GM19025 (cell line): ENCODE measurements around the gene PDZRN4.
"Not testable (repeated sequence)": the region's sequence is repeated elsewhere in the genome, so short reads cannot be mapped to it uniquely, and the experiment has no call there.

Experiments
- ATAC-seq: cut with Tn5 transposase; IDR thresholded peaks from one replicate; pipeline ENCODE4 v1.9.1; 2021; ENCODE audit warnings: mild to moderate bottlenecking, low read depth, moderate library complexity; ENCODE audit not compliant: unreplicated experiment

Gene PDZRN4

GRCh38 chr12:41213107-41213506 is 25.0 kb downstream of the PDZRN4 start:
- ATAC-seq = no peak

- ATAC-seq = no peak
Observed at GRCh38 chr12:41213648-41214047, 25.5 kb downstream of the PDZRN4 start.

DNA sequence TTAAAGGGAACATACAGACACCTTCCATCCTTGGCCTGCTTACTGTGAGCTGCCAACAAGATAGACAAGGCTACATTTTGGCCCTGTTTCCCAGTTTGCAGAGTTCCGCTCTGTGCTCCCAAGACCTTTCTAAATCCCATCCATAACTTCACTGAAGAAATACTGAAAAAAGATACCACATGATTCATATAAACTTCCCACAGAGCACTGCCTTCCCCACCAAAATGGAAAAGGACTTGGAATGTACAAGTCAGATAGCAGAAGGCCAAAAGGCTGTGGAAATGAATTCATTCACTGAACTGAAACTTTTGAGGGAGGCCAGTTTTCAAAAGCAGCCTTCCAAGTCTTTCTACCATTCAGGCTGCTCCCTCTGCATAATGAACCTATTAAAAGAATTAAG is 29.6 kb downstream of the PDZRN4 start:
- ATAC-seq = no peak

- no peak for ATAC-seq
Observed at GRCh38 chr12:41220931-41221330, 32.8 kb downstream of the PDZRN4 start.

GRCh38 chr12:41221491-41221890 is 33.4 kb downstream of the PDZRN4 start:
- no peak for ATAC-seq

GRCh38 chr12:41223600-41223999 is 35.5 kb downstream of the PDZRN4 start:
- no peak for ATAC-seq

GRCh38 chr12:41224066-41224465 is 35.9 kb downstream of the PDZRN4 start:
- ATAC-seq = no peak

- no peak for ATAC-seq
Observed at GRCh38 chr12:41225179-41225578, 37.1 kb downstream of the PDZRN4 start.

- no peak for ATAC-seq
Observed at GRCh38 chr12:41228066-41228820, 40.1 kb downstream of the PDZRN4 start.

- ATAC-seq = no peak
Observed at GRCh38 chr12:41230756-41231155, 42.6 kb downstream of the PDZRN4 start.

GRCh38 chr12:41234692-41235091 is 46.6 kb downstream of the PDZRN4 start:
- ATAC-seq = no peak

DNA sequence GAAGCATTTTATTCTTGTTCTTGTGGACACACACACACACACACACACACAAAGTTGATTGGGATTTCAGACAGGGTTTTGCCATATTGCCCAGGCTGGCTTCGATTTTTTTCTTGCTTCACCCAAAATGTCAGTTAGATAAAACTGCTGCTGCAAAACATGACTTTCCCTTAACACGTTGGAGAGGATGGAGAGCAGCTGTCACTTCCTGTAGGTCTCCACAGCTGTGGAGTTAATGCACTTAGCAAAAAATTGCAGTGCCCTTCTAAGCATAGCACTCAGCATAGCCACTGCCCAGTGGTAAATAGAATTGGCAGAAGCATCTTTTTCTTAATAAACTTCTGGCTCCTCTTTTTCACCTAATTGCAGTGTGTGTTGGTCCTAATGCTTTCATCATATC is 54.5 kb downstream of the PDZRN4 start:
- ATAC-seq = no peak

GRCh38 chr12:41248391-41248790 is 60.3 kb downstream of the PDZRN4 start:
- ATAC-seq = no peak

DNA sequence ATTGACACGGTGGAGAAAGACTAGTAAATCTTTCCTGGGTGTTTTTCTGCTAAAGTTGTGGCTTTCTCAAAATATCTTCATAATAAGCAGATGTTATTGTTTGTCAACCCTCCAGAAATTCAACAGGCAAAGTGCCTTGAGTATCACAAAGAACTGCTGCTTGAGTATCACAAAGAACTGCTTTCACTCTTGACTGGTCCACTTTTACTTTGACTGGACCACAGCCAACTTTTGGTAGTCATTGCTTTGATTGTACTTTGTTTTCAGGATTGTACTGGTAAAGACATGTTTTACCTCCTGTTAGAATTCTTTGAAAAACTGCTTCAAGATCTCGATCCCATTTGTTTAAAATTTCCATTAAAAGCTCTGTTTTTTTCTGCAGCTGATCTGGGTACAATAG is 62.6 kb downstream of the PDZRN4 start:
- no peak for ATAC-seq

GRCh38 chr12:41254004-41254914 is 66.1 kb downstream of the PDZRN4 start:
- no peak for ATAC-seq

GRCh38 chr12:41263196-41263595 is 75.1 kb downstream of the PDZRN4 start:
- not testable (repeated sequence) for ATAC-seq

GRCh38 chr12:41264281-41264680 is 76.2 kb downstream of the PDZRN4 start:
- ATAC-seq = no peak

GRCh38 chr12:41269056-41269455 is 80.9 kb downstream of the PDZRN4 start:
- ATAC-seq = no peak

DNA sequence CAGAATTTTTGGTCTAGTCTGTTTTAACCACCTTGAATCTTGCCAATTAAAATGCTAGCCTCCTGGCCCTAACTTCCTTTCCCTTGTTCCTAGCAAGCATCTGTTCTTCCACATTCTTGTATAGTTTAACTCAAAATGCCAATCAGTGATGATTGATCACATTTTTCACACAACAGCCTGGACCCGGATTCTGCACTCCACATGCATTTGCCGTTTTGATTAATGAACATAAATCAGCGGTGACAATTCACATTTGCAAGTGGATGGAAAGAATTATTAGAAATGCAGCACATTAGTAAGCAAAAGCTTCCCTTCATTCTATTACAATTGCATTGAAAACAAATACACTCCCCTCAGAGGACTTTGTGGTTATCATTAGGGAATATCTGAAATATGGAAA is 83.4 kb downstream of the PDZRN4 start:
- ATAC-seq = no peak

- ATAC-seq = no peak
Observed at GRCh38 chr12:41274643-41275042, 86.5 kb downstream of the PDZRN4 start.

- no peak for ATAC-seq
Observed at GRCh38 chr12:41277100-41277945, 89.2 kb downstream of the PDZRN4 start.
